DLD1 (cell line): ENCODE measurements around the gene MVK.
"Not testable (repeated sequence)": the region's sequence is repeated elsewhere in the genome, so short reads cannot be mapped to it uniquely, and the experiment has no call there.

ENCODE experiments used
- in situ Hi-C: cut with HindIII; loops from 2 replicates; pipeline ENCODE4 v1.10.0; 2017; ENCODE audit warnings: low sequenced_read_pairs

The MVK gene

GRCh38 chr12:109588461-109589239 is 15.1 kb downstream of the MVK start:
- in situ Hi-C loops: no loop called here

- in situ Hi-C loops: no loop called here
Observed at GRCh38 chr12:109589240-109589590, 15.6 kb downstream of the MVK start.

GRCh38 chr12:109589691-109590245 is 16.2 kb downstream of the MVK start:
- in situ Hi-C loops: no loop called here

- in situ Hi-C loops: no loop called here
Observed at GRCh38 chr12:109590566-109590965, 17.0 kb downstream of the MVK start.

- in situ Hi-C loops: no loop called here
Observed at GRCh38 chr12:109591041-109591440, 17.4 kb downstream of the MVK start.

- in situ Hi-C loops: no loop called here
Observed at GRCh38 chr12:109592195-109592904, 18.8 kb downstream of the MVK start.

GRCh38 chr12:109592905-109593272 is 19.3 kb downstream of the MVK start:
- in situ Hi-C loops: no loop called here

- in situ Hi-C loops: no loop called here
Observed at GRCh38 chr12:109594556-109595317, 21.1 kb downstream of the MVK start.

GRCh38 chr12:109595321-109595902 is 21.8 kb downstream of the MVK start:
- in situ Hi-C loops: no loop called here

- in situ Hi-C loops: no loop called here
Observed at GRCh38 chr12:109596418-109597244, 23.0 kb downstream of the MVK start.

GRCh38 chr12:109597414-109597794 is 23.8 kb downstream of the MVK start:
- in situ Hi-C loops: no loop called here

- in situ Hi-C loops: no loop called here
Observed at GRCh38 chr12:109597795-109598427, 24.3 kb downstream of the MVK start.

GRCh38 chr12:109598428-109598854 is 24.8 kb downstream of the MVK start:
- in situ Hi-C loops: no loop called here

- in situ Hi-C loops: no loop called here
Observed at GRCh38 chr12:109599087-109599486, 25.5 kb downstream of the MVK start.

GRCh38 chr12:109600481-109600880 is 26.9 kb downstream of the MVK start:
- in situ Hi-C loops: no loop called here

GRCh38 chr12:109600995-109601394 is 27.4 kb downstream of the MVK start:
- in situ Hi-C loops: no loop called here

- in situ Hi-C loops: no loop called here
Observed at GRCh38 chr12:109601557-109601956, 28.0 kb downstream of the MVK start.

- in situ Hi-C loops: not testable (repeated sequence)
Observed at GRCh38 chr12:109602132-109602531, 28.5 kb downstream of the MVK start.

GRCh38 chr12:109604132-109604585 is 30.6 kb downstream of the MVK start:
- in situ Hi-C loops: no loop called here

- in situ Hi-C loops: no loop called here
Observed at GRCh38 chr12:109605016-109605415, 31.4 kb downstream of the MVK start.
